Skeletal muscle satellite cell (primary cell): ENCODE results near the gene KCNE1.

Experiments
- H3K27me3 ChIP-seq: 2 replicates; pipeline ENCODE4 v1.7.0; 2013; ENCODE audit warnings: low read length; ENCODE audit not compliant: control insufficient read depth, insufficient read depth
- H3K36me3 ChIP-seq: 2 replicates; pipeline ENCODE4 v1.7.0; 2013; ENCODE audit warnings: mild to moderate bottlenecking, control low read depth, low read length; ENCODE audit not compliant: insufficient read depth
- H3K4me1 ChIP-seq: 2 replicates; pipeline ENCODE4 v1.7.0; 2013; ENCODE audit warnings: low read length; ENCODE audit not compliant: control insufficient read depth, insufficient read depth
- H3K4me2 ChIP-seq: 2 replicates; pipeline ENCODE4 v1.7.0; 2013; ENCODE audit warnings: mild to moderate bottlenecking, low read length
- H3K4me3 ChIP-seq: 2 replicates; pipeline ENCODE4 v1.7.0; 2013; ENCODE audit warnings: low read length
- H3K9ac ChIP-seq: 2 replicates; pipeline ENCODE4 v1.7.0; 2013; ENCODE audit warnings: mild to moderate bottlenecking, low read depth, low read length, moderate library complexity
- H3K9me3 ChIP-seq: replicated peaks from 2 replicates; pipeline ENCODE4 v1.7.0; 2013; ENCODE audit warnings: mild to moderate bottlenecking, control low read depth, low read length

Gene KCNE1

GRCh38 chr21:34534522-34534921, 22.5 kb upstream of the KCNE1 start:
- Histone ChIP-seq H3K9ac (no peak overlapping the region), H3K36me3 (no peaks in the 10 kb centered on the region), H3K27me3 (no peaks in the 10 kb centered on the region), H3K4me1 (peaks cover 14% of the 10 kb centered on the region), H3K4me2 (no peak overlapping the region), H3K9me3 (no peaks in the 10 kb centered on the region), H3K4me3 (no peak overlapping the region)

- Histone ChIP-seq H3K4me3 (no peak overlapping the region), H3K4me2 (no peak overlapping the region)
Measured at GRCh38 chr21:34533938-34534337, 21.9 kb upstream of the KCNE1 start.

GRCh38 chr21:34531399-34531798, 19.4 kb upstream of the KCNE1 start:
- no peaks in the 10 kb centered on the region for H3K36me3 ChIP-seq
- H3K9ac ChIP-seq = no peak overlapping the region
- no peak overlapping the region for H3K4me2 ChIP-seq
- no peak overlapping the region for H3K4me3 ChIP-seq
- no peaks in the 10 kb centered on the region for H3K9me3 ChIP-seq
- H3K4me1 ChIP-seq = peaks cover 22% of the 10 kb centered on the region
- no peaks in the 10 kb centered on the region for H3K27me3 ChIP-seq

More at GRCh38 chr21:34533938-34534337, 21.9 kb upstream of the KCNE1 start:
- Histone ChIP-seq H3K27me3 (no peaks in the 10 kb centered on the region), H3K36me3 (no peaks in the 10 kb centered on the region), H3K9ac (no peak overlapping the region), H3K4me1 (peaks cover 14% of the 10 kb centered on the region), H3K9me3 (no peaks in the 10 kb centered on the region)

GRCh38 chr21:34530261-34530660, 18.3 kb upstream of the KCNE1 start:
- no peaks in the 10 kb centered on the region for H3K36me3 ChIP-seq
- H3K4me1 ChIP-seq = peaks cover 28% of the 10 kb centered on the region
- no peak overlapping the region for H3K4me2 ChIP-seq
- H3K4me3 ChIP-seq = no peak overlapping the region
- no peak overlapping the region for H3K9ac ChIP-seq
- H3K9me3 ChIP-seq = no peaks in the 10 kb centered on the region
- no peaks in the 10 kb centered on the region for H3K27me3 ChIP-seq

- Histone ChIP-seq H3K4me3 (no peak overlapping the region), H3K9me3 (no peaks in the 10 kb centered on the region), H3K9ac (no peak overlapping the region), H3K4me1 (peaks cover 36% of the 10 kb centered on the region), H3K27me3 (no peaks in the 10 kb centered on the region), H3K36me3 (no peaks in the 10 kb centered on the region), H3K4me2 (no peak overlapping the region)
Measured at GRCh38 chr21:34528131-34528561, 16.1 kb upstream of the KCNE1 start.

GRCh38 chr21:34526618-34527290, 14.7 kb upstream of the KCNE1 start:
- Histone ChIP-seq H3K36me3 (peaks cover 1% of the 10 kb centered on the region), H3K9ac (peak overlapping the region; percentile 91), H3K4me2 (peak overlapping the region; percentile 87), H3K9me3 (no peaks in the 10 kb centered on the region), H3K27me3 (no peaks in the 10 kb centered on the region), H3K4me3 (peak overlapping the region; percentile 68), H3K4me1 (peaks cover 36% of the 10 kb centered on the region)

GRCh38 chr21:34526241-34526617, 14.2 kb upstream of the KCNE1 start:
- Histone ChIP-seq H3K4me3 (peak overlapping the region; percentile 68), H3K27me3 (no peaks in the 10 kb centered on the region)

GRCh38 chr21:34524646-34525601, 12.9 kb upstream of the KCNE1 start:
- Histone ChIP-seq H3K4me2 (peak overlapping the region; percentile 87), H3K27me3 (no peaks in the 10 kb centered on the region), H3K4me1 (peaks cover 31% of the 10 kb centered on the region), H3K9me3 (no peaks in the 10 kb centered on the region), H3K4me3 (peak overlapping the region; percentile 68), H3K36me3 (peaks cover 20% of the 10 kb centered on the region), H3K9ac (peak overlapping the region; percentile 91)

More at GRCh38 chr21:34526241-34526617, 14.2 kb upstream of the KCNE1 start:
- H3K4me2 ChIP-seq = peak overlapping the region; percentile 87
- H3K9ac ChIP-seq = peak overlapping the region; percentile 91
- peaks cover 36% of the 10 kb centered on the region for H3K4me1 ChIP-seq
- no peaks in the 10 kb centered on the region for H3K9me3 ChIP-seq
- peaks cover 7% of the 10 kb centered on the region for H3K36me3 ChIP-seq

- no peaks in the 10 kb centered on the region for H3K9me3 ChIP-seq
- peaks cover 33% of the 10 kb centered on the region for H3K36me3 ChIP-seq
- peaks cover 26% of the 10 kb centered on the region for H3K4me1 ChIP-seq
- H3K9ac ChIP-seq = no peak overlapping the region
- no peak overlapping the region for H3K4me3 ChIP-seq
- no peak overlapping the region for H3K4me2 ChIP-seq
- H3K27me3 ChIP-seq = no peaks in the 10 kb centered on the region
Measured at GRCh38 chr21:34523019-34523555, 11.1 kb upstream of the KCNE1 start.

GRCh38 chr21:34522284-34522683, 10.3 kb upstream of the KCNE1 start:
- H3K4me1 ChIP-seq = peaks cover 18% of the 10 kb centered on the region

GRCh38 chr21:34521561-34521960, 9.6 kb upstream of the KCNE1 start:
- H3K36me3 ChIP-seq = peaks cover 39% of the 10 kb centered on the region
- H3K27me3 ChIP-seq = no peaks in the 10 kb centered on the region
- H3K9me3 ChIP-seq = no peaks in the 10 kb centered on the region
- no peak overlapping the region for H3K9ac ChIP-seq
- H3K4me2 ChIP-seq = no peak overlapping the region
- peaks cover 15% of the 10 kb centered on the region for H3K4me1 ChIP-seq
- H3K4me3 ChIP-seq = no peak overlapping the region

More at GRCh38 chr21:34522284-34522683, 10.3 kb upstream of the KCNE1 start:
- no peak overlapping the region for H3K9ac ChIP-seq
- H3K27me3 ChIP-seq = no peaks in the 10 kb centered on the region
- H3K9me3 ChIP-seq = no peaks in the 10 kb centered on the region
- no peak overlapping the region for H3K4me3 ChIP-seq
- H3K36me3 ChIP-seq = peaks cover 34% of the 10 kb centered on the region
- H3K4me2 ChIP-seq = no peak overlapping the region
